MG63 (cell line): Measurements from ENCODE around the gene SOX9. TPM values are rescaled to one million over a fixed set of nuclear protein-coding genes. Genes with fewer than 3 reads are reported as not detected.
"Not testable (repeated sequence)": the region's sequence is repeated elsewhere in the genome, so short reads cannot be mapped to it uniquely, and the experiment has no call there.

Source experiments
- DNase-seq: peaks from one replicate; pipeline ENCODE4 v3.0.0-alpha.2; 2020
- H3K27me3 ChIP-seq: fragments of 250-450 bp; sonication (Bioruptor Pico); 2 replicates; pipeline ENCODE4 v1.5.1; 2020; ENCODE audit warnings: mild to moderate bottlenecking, moderate library complexity
- H3K36me3 ChIP-seq: fragments of 250-450 bp; sonication (Bioruptor Pico); 2 replicates; pipeline ENCODE4 v1.5.1; 2020; ENCODE audit warnings: mild to moderate bottlenecking, moderate library complexity
- H3K4me3 ChIP-seq: fragments of 250-450 bp; sonication (Bioruptor Pico); 2 replicates; pipeline ENCODE4 v1.5.1; 2020; ENCODE audit warnings: mild to moderate bottlenecking, moderate library complexity
- H3K9me3 ChIP-seq: fragments of 250-450 bp; sonication (Bioruptor Pico); 2 replicates; pipeline ENCODE4 v1.5.1; 2020; ENCODE audit warnings: mild to moderate bottlenecking, moderate library complexity
- total RNA-seq: library from RNA; depleted of rRNA; stranded (reverse); fragments of >200 nt; shearing (Covaris generic); gene quantifications from 2 replicates; pipeline ENCODE4 v1.2.3, GENCODE V29; 2014; ENCODE audit warnings: low replicate concordance

The SOX9 gene
- total RNA-seq, 1 experiment from 2014 or later: 0.82 TPM

DNA sequence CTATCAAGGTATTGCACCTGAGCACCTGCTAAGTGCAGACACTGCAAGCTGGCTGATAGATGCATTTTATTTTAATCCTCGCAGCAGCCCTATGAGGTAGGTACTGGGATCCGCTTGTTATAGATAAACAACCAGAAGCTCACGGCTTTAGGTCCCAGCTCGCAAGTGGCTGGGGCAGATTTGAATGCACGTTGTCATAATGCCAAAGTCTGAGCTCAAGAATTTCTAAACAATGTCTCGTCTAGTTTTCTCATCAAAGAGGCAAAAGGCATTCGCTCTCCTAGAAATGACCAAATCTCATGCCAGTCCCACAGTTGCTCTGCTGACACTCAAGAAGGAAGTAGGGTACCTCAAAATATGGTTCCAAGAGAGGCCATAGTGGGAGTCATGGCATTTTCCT is 20.5 kb downstream of the SOX9 start:
- H3K27me3 ChIP-seq: no peaks in the 10 kb centered on the region
- H3K4me3 ChIP-seq: no peak overlapping the region
- no peaks in the 10 kb centered on the region for H3K36me3 ChIP-seq
- no peaks in the 10 kb centered on the region for H3K9me3 ChIP-seq
- no peak for DNase-seq

DNA sequence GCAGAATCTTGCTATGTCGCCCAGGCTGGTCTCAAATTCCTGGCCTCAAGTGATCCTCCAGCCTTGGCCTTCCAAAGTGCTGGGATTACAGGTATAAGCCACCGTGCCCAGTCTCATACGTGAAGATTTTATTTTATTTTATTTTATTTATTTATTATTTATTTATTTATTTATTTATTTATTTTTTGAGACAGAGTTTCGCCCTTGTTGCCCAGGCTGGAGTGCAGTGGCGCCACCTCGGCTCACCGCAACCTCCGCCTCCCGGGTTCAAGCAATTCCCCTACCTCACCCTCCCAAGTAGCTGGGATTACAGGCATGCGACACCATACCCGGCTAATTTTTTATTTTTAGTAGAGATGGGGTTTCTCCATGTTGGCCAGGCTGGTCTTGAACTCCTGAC is 21.3 kb downstream of the SOX9 start:
- H3K4me3 ChIP-seq, H3K36me3 ChIP-seq, H3K27me3 ChIP-seq, DNase-seq, H3K9me3 ChIP-seq: not testable (repeated sequence)

DNA sequence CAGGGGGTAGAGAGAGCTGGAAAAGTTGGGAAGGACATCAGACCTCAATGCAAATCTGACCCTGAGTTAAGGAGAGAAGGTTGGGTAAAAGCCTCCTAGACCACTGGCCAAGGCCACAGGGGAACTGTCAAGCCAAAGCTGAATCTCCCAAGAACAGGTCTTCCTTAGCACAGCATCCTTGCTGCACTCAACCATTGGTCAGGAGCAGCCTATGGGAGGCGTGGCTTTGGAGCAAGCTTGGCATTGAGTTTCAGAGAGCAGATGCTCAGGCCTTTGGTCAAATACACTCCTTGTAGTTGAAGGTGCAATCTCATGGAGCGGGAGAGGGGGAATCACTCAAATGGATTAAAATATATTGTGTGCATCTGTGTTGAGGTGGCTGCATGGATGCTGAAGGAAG is 21.8 kb downstream of the SOX9 start:
- DNase-seq: no peak
- no peak overlapping the region for H3K4me3 ChIP-seq
- no peaks in the 10 kb centered on the region for H3K27me3 ChIP-seq
- no peaks in the 10 kb centered on the region for H3K9me3 ChIP-seq
- H3K36me3 ChIP-seq: no peaks in the 10 kb centered on the region

DNA sequence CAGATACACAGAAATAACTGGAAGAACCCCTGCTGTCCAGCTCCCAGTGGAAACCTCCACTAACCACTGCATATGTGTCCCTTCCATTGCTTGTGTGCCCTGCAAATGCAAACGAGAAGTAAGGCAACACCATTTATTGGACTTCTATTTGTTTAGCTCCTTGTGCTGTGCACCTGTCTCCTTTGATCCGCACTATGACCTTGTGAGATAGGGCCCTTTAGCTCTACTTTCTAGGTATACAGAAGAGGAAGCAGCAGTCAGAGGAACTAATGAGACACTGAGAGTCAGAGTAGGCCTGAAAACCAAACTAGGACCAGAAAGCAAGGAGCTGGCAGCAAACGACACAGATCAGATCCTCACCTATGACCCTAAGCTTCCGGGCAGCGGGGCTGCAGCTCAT is 22.4 kb downstream of the SOX9 start:
- Histone ChIP-seq H3K4me3 (no peak overlapping the region), H3K27me3 (no peaks in the 10 kb centered on the region), H3K36me3 (no peaks in the 10 kb centered on the region), H3K9me3 (no peaks in the 10 kb centered on the region)
- DNase-seq: no peak

DNA sequence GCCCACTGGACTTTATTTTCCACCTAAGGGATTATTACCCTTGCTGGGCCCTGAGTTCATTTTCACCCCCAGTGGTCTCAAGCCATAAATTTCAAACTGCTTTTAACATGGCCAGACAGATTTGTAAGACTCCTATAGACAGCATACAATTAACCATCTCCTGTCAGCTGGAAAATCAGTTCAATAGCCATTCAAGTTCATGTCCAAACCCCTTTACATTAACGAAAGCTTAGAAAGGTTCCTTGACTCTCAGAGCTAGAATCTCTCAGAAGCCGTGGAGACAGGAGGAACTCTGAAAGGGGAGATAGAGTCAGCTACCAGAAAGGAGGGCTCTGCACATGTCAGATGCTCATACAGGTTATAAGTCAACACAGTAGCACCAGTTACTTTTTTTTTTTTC is 23.3 kb downstream of the SOX9 start:
- DNase-seq: no peak
- H3K4me3 ChIP-seq: no peak overlapping the region
- H3K27me3 ChIP-seq: no peaks in the 10 kb centered on the region
- H3K36me3 ChIP-seq: no peaks in the 10 kb centered on the region
- no peaks in the 10 kb centered on the region for H3K9me3 ChIP-seq

DNA sequence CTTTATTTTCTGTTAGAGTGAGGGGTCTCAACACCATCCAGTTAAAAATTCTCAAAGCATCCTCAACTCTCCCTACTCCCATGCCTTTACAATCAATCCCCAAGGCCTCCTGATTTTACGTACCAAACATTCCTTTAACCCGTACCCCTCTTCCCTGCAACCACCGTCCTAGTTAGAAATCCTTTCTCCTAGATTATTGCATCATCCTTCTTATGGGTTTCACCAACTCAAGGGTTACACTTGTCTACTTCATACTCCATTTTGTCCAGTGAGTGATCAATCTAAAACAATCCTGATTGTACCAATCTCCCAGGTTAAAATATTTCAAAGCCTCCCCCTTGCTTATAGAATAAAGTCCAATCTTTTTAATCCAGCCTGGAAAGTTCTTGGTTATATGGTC is 24.7 kb downstream of the SOX9 start:
- Histone ChIP-seq H3K4me3 (no peak overlapping the region), H3K9me3 (no peaks in the 10 kb centered on the region), H3K27me3 (no peaks in the 10 kb centered on the region), H3K36me3 (no peaks in the 10 kb centered on the region)
- DNase-seq: no peak

DNA sequence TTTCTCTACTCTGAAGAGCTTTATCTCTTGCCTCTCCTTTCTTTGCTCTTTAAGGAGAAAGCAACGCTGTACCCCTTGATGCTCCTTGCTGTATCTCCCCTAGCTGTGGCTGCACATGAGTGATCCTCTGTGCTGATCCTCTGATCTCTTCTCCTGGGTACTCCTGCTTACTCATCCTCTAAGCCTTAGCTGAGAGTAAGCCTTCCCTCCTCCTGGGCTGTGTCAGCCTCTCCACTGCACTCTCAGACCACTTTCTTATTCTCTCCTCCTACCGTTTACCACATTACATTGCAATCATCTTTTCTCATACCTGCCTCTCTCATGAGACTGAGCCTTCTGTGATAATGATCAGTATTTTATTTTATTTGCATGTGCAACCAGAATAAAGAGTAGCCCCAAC is 25.1 kb downstream of the SOX9 start:
- Histone ChIP-seq H3K9me3 (no peaks in the 10 kb centered on the region), H3K4me3 (no peak overlapping the region), H3K36me3 (no peaks in the 10 kb centered on the region), H3K27me3 (no peaks in the 10 kb centered on the region)
- DNase-seq: peak; percentile 57

DNA sequence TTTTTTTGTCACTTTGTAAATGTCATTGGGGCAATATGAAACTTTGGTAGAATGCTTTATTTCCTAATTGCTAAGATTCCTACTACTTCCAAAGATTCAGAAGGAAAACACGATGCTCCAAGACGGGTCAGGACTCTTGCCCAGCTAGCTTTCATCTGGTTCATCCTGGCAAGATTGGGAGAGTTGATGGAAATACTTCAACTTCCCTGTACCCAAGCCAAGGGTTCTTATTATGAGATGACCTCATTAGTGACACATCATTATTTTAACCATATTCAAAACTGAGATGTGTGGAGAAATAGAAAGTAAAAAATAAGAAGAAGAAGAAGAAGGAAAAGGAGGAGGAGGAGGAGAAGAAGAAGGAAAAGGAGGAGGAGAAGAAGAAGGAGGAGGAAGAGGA is 25.6 kb downstream of the SOX9 start:
- DNase-seq: peak; percentile 33
- Histone ChIP-seq H3K4me3 (no peak overlapping the region), H3K9me3 (no peaks in the 10 kb centered on the region), H3K36me3 (no peaks in the 10 kb centered on the region), H3K27me3 (no peaks in the 10 kb centered on the region)

DNA sequence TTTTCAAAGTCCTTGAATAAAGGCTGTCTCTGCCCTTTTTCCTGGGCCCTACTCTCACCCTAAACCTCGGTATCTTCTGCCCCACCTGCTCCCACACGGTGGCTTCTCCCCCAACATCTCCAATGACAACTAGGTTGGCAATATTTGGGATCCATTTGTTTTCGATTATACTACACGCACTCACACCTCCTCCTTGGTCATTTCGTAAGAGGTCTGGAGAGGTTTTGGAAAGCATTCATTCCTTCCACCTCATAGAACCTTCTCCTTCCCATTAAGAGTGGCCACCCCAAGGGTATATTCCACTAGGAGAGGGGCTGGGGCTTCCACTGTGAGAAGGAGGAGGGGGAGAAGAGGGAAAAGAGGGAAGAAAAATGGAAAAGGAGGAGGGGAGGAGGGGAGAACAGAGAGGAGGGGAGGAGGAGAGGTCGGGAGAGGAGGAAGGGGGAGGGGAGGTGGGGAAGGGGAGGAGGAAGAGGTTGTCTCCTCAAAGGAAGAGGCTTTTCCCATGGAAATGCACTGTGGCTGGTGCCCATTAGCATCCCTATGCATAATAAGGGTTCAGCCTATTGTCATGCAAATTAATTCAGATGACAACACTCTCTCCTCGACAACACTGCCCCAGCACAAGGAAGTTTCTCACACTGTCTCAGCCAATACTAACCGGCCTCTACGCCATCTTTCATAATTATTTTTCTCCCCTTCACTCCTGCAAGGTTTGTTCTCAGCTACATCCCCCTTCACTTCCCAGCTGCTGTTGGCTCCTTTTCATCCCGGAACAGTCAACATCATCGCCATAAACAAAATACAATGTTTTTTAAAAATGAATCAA is 30.0 kb downstream of the SOX9 start:
- Histone ChIP-seq H3K9me3 (no peaks in the 10 kb centered on the region), H3K4me3 (no peak overlapping the region), H3K27me3 (no peaks in the 10 kb centered on the region), H3K36me3 (no peaks in the 10 kb centered on the region)
- no peak for DNase-seq

DNA sequence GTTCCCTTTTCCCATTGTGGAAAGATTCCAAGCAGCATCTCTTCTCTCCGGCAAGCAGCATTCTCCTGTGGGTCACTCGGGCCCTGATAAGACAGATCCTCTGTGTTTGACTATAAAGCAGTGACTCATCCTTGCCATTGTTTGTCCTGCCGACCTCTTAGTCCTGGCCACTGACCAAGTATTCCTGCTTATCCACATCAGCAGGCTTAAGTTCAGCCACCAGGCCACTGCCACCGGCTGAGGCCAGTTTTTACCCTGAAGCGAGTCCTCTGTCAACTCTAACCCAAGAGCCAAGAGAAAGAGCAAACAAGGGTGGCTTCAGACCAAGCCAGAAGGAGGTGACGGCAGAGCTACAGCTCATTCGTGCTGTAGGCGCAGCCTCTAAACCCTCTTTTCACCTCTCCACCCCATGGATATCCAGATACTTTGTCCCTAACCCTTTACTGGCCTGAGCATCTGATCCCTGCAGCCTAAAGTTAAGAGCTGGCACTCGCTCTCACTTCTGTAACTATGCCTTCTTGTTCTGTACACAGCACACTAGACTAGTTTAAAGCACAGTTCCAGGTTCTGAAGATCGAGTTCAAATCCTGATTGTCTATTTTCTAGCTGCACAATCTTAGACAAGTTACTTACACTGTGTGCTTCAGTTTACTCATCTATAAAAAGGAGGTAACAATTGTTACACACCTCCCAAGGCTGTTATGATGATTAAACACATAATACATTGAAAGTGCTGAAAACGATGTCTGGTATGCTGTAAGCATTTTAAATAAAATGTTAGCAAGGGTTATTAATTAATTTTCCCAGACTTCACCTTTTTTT is 31.0 kb downstream of the SOX9 start:
- H3K4me3 ChIP-seq: no peak overlapping the region
- peak; percentile 65 for DNase-seq
- H3K27me3 ChIP-seq: no peaks in the 10 kb centered on the region
- H3K9me3 ChIP-seq: no peaks in the 10 kb centered on the region
- H3K36me3 ChIP-seq: no peaks in the 10 kb centered on the region

DNA sequence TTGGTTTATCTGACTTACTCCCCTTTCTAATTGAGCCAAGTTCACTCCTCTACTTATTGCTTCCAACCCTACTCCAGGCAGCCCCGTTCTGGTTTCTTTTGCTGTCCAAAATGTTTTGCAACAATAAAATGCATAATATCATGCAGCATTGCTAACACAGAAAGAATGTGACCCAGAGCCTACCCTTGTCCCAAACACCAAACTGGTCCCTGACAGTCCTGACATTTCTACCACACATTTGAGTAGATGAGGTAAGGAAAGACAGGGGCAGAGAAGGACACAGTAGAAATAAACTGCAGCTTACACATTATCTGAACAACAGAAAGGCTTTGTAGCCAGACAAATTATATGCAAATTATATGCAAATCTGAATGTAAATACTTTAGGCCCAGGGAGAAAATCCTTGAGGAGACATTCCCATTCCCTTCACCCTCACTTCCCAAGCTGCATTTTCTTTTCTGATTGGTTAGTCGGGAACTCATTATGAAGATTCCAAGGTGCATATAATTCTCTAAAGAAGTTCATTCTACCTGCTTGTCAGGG is 31.6 kb downstream of the SOX9 start:
- Histone ChIP-seq H3K4me3 (no peak overlapping the region), H3K27me3 (no peaks in the 10 kb centered on the region), H3K9me3 (no peaks in the 10 kb centered on the region), H3K36me3 (no peaks in the 10 kb centered on the region)
- DNase-seq: no peak

DNA sequence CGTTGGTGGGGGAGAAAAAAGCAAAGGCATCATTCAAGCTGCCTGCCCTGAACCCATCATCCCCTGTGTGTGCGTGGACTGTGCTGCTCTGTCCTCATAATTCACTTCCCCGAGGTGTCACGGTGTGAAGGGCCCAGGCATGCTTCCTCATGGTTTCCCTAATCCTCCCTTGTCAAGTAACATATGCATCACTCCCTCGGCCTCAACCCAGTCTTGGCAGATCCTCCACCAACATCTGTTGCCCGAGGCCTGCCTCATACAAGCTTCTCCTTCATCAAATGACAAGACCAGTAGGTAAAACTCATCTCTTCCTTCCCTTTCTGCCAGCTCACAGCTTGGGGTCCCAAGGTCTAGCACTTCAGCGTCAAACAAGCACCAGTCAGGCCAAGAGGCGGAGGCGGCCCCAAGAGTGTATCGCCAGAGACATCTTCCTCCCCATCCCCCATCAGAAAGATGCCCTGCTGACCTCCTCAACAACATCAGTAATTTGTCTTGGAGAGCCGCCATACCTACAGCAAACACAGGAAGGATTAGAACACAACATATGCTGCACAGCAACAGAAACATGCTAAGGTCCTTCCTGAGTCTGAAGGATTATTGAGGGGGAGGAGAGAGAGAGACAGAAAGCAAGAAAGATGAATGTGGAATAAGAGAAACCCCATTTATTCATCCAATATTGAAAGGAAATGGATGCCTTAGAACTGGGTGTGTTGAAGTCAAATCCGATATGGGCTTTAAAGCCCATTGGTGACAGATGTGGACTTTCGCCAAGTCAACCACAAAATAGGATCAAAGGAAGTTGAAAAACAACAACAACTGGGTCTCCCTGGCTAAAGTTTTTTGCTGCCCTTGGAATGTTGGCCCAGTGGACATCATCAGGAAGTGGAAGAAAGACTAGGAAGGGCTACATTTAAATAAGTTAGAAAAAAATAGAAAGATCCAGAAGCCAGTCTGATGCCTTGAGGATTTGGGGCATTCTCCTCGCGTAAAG is 38.4 kb downstream of the SOX9 start:
- Histone ChIP-seq H3K36me3 (no peaks in the 10 kb centered on the region), H3K4me3 (no peak overlapping the region), H3K27me3 (no peaks in the 10 kb centered on the region), H3K9me3 (no peaks in the 10 kb centered on the region)
- peak; percentile 61 for DNase-seq

DNA sequence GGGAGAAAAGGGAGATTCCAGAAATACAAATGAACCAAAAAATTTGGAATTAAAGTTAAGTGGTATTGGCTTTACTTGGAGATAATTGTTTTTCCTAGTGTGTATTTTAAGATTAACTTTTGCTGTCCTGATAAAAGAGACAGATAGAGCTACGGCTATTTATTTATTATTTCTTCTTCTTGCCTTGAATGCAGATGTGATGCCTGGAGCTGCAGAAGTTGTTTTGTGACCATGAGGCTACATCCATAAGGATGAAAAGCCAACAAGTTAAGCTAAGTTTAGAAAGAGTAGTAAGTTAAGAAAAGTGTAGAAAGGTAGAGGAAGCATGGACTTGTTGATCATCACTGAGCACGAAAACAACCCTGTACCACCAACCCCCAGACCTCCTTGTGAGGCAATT is 41.7 kb downstream of the SOX9 start:
- DNase-seq: no peak
- H3K27me3 ChIP-seq: no peaks in the 10 kb centered on the region
- H3K9me3 ChIP-seq: no peaks in the 10 kb centered on the region
- no peaks in the 10 kb centered on the region for H3K36me3 ChIP-seq
- H3K4me3 ChIP-seq: no peak overlapping the region

DNA sequence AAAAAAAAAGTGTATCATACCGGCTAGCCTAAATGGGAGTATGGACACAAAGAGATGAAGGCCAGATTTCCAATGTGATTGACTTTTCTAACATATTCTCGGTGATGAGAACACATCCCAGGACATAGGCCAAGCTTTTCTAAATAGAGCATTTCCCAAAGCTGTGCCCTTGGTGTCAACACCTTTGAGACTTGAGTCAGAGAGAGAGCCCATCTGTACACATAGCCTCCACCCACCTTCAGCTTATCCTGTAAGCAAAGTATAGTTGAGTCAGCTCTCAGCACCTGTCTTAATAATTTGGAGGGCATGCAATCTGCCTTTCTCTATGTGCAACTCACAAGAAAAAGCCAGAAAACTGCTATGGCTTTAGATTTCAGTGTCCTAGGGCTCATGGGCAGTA is 42.7 kb downstream of the SOX9 start:
- Histone ChIP-seq H3K36me3 (no peaks in the 10 kb centered on the region), H3K9me3 (no peaks in the 10 kb centered on the region), H3K4me3 (no peak overlapping the region), H3K27me3 (no peaks in the 10 kb centered on the region)
- DNase-seq: no peak

DNA sequence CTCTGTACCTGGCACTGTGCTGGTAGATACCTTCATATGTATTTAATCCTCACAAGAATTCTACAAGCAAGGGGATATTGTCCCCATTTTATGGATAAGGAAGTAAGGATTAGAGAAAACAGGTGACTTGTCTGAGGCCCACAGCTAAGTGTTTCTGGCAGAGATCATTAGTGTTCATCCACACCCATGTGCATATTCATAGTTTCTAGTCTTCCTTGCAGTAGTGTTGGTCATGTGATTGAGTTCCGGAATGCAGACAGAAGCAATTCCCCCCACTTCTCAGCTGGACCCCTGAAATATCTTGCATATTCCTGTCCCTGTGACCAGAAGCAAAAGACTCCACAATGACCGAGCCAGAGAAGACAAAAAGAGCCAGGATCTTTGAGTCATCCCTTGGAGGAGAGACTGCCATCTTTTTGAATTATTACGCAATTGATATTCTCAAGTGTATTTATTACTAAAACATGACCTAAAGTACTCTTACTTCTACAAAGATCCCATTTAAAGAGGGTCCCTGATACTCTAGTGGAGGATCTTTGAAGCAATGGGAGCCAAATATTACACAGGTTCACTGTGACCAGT is 43.4 kb downstream of the SOX9 start:
- H3K4me3 ChIP-seq: no peak overlapping the region
- no peaks in the 10 kb centered on the region for H3K27me3 ChIP-seq
- DNase-seq: no peak
- H3K9me3 ChIP-seq: no peaks in the 10 kb centered on the region
- no peaks in the 10 kb centered on the region for H3K36me3 ChIP-seq

DNA sequence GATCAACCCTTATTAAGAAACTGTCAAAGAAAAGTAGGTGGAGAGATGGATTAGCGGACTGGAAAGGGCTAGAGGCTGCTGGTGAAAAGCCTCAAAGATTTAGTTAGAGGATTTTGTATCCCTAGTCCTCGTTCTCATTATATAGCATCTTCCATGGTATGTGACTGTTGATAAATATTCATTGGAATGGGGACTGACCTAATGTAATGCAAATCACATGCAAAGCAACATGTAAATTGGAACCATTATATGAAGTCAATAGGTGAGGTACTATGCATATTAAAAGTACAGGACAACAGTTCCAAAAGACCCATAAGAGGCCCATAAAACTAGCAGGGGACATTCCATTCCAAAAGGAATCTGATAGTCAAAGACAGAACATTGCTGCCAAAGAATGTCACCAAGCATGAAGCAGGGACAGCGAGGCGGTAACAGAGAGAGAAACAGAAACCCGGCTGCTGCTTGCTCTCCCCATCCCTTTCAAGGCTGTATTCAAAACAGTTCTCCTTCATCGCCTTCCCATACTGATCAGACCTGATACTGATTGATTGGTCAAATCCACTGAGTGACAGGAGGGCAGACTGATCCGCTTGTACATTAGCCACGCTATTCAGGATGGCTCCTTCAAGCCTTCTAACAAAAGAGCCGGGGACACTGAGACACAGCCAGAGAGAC is 44.5 kb downstream of the SOX9 start:
- no peak for DNase-seq
- Histone ChIP-seq H3K9me3 (no peaks in the 10 kb centered on the region), H3K36me3 (no peaks in the 10 kb centered on the region)

More for the DNA sequence above, 44.5 kb downstream of the SOX9 start:
- no peak overlapping the region for H3K4me3 ChIP-seq
- no peaks in the 10 kb centered on the region for H3K27me3 ChIP-seq
